HTR-8/SVneo (cell line): ENCODE results near the gene SRGAP2.
"Not testable (repeated sequence)": the region's sequence is repeated elsewhere in the genome, so short reads cannot be mapped to it uniquely, and the experiment has no call there.

Source experiments
- DNase-seq: peaks from one replicate; pipeline ENCODE4 v3.0.0; 2011; ENCODE audit warnings: low spot score, mixed read lengths; ENCODE audit not compliant: insufficient read length
- FAIRE-seq: peaks from 2 replicates; lab custom pipeline; 2011; peaks lifted over from hg19 to GRCh38; lab: Jason Lieb, UNC

The SRGAP2 gene

GRCh38 chr1:206204159-206204511 lies 794 bp downstream of the SRGAP2 start:
- FAIRE-seq, DNase-seq: not testable (repeated sequence)

GRCh38 chr1:206204871-206205270 lies 1.5 kb downstream of the SRGAP2 start:
- not testable (repeated sequence) for DNase-seq, FAIRE-seq

GRCh38 chr1:206205569-206205968 lies 2.2 kb downstream of the SRGAP2 start:
- DNase-seq, FAIRE-seq: not testable (repeated sequence)

GRCh38 chr1:206210802-206211201 lies 7.5 kb downstream of the SRGAP2 start:
- not testable (repeated sequence) for FAIRE-seq, DNase-seq

- DNase-seq, FAIRE-seq: not testable (repeated sequence)
Observed at GRCh38 chr1:206215600-206216392, 12.5 kb downstream of the SRGAP2 start.

- not testable (repeated sequence) for FAIRE-seq, DNase-seq
Observed at GRCh38 chr1:206218285-206218684, 14.9 kb downstream of the SRGAP2 start.

GRCh38 chr1:206218765-206219164 lies 15.4 kb downstream of the SRGAP2 start:
- not testable (repeated sequence) for DNase-seq, FAIRE-seq

GRCh38 chr1:206219514-206220331 lies 16.4 kb downstream of the SRGAP2 start:
- not testable (repeated sequence) for FAIRE-seq, DNase-seq

GRCh38 chr1:206220332-206221000 lies 17.1 kb downstream of the SRGAP2 start:
- FAIRE-seq, DNase-seq: not testable (repeated sequence)

- FAIRE-seq, DNase-seq: not testable (repeated sequence)
Observed at GRCh38 chr1:206221585-206221984, 18.2 kb downstream of the SRGAP2 start.

GRCh38 chr1:206224190-206224776 lies 20.9 kb downstream of the SRGAP2 start:
- not testable (repeated sequence) for FAIRE-seq, DNase-seq

GRCh38 chr1:206225386-206225785 lies 22.0 kb downstream of the SRGAP2 start:
- not testable (repeated sequence) for DNase-seq, FAIRE-seq

GRCh38 chr1:206226886-206227285 lies 23.5 kb downstream of the SRGAP2 start:
- DNase-seq, FAIRE-seq: not testable (repeated sequence)

GRCh38 chr1:206229286-206229685 lies 25.9 kb downstream of the SRGAP2 start:
- FAIRE-seq, DNase-seq: not testable (repeated sequence)

- not testable (repeated sequence) for FAIRE-seq, DNase-seq
Observed at GRCh38 chr1:206231989-206232388, 28.6 kb downstream of the SRGAP2 start.

GRCh38 chr1:206232970-206233645 lies 29.8 kb downstream of the SRGAP2 start:
- FAIRE-seq, DNase-seq: not testable (repeated sequence)

GRCh38 chr1:206234189-206234916 lies 31.0 kb downstream of the SRGAP2 start:
- FAIRE-seq, DNase-seq: not testable (repeated sequence)

- not testable (repeated sequence) for DNase-seq, FAIRE-seq
Observed at GRCh38 chr1:206235190-206235589, 31.8 kb downstream of the SRGAP2 start.
